SKM-1 (cell line): ENCODE results near the gene PARN.
"Not testable (repeated sequence)": the region's sequence is repeated elsewhere in the genome, so short reads cannot be mapped to it uniquely, and the experiment has no call there.

ENCODE experiments used
- DNase-seq: peaks from one replicate; lab custom pipeline; 2025; ENCODE audit not compliant: unreplicated experiment; lab: John Stamatoyannopoulos, UW

Gene PARN

GRCh38 chr16:14634389-14634725, 4.3 kb upstream of the PARN start:
- DNase-seq: no peak

- DNase-seq: peak; percentile 89
Observed at GRCh38 chr16:14632693-14633569, 2.9 kb upstream of the PARN start, which contains the start of gene BFAR. BFAR (plus strand) TSS chr16:14632951; CDS start chr16:14644347, 11,396 bp downstream.

- not testable (repeated sequence) for DNase-seq
Observed at GRCh38 chr16:14630620-14631330, 715 bp upstream of the PARN start.

- DNase-seq: no peak
Observed at GRCh38 chr16:14629612-14629918, 495 bp downstream of the PARN start.

GRCh38 chr16:14628806-14629611, 1.1 kb downstream of the PARN start:
- DNase-seq: no peak

- DNase-seq: no peak
Observed at GRCh38 chr16:14627078-14627477, 3.0 kb downstream of the PARN start.

GRCh38 chr16:14618566-14618965, 11.5 kb downstream of the PARN start:
- DNase-seq: no peak

- DNase-seq: no peak
Observed at GRCh38 chr16:14616280-14616679, 13.8 kb downstream of the PARN start.

- no peak for DNase-seq
Observed at GRCh38 chr16:14613991-14614390, 16.1 kb downstream of the PARN start.

GRCh38 chr16:14611660-14612059, 18.4 kb downstream of the PARN start:
- DNase-seq: no peak

- no peak for DNase-seq
Observed at GRCh38 chr16:14609716-14610115, 20.3 kb downstream of the PARN start.

GRCh38 chr16:14608604-14609003, 21.5 kb downstream of the PARN start:
- DNase-seq: no peak

GRCh38 chr16:14608111-14608566, 21.9 kb downstream of the PARN start:
- DNase-seq: no peak

GRCh38 chr16:14606102-14606501, 24.0 kb downstream of the PARN start:
- DNase-seq: no peak

- no peak for DNase-seq
Observed at GRCh38 chr16:14602443-14602963, 27.6 kb downstream of the PARN start.

GRCh38 chr16:14600164-14600563, 29.9 kb downstream of the PARN start:
- no peak for DNase-seq

GRCh38 chr16:14586637-14587305, 43.3 kb downstream of the PARN start:
- DNase-seq: no peak

- DNase-seq: no peak
Observed at GRCh38 chr16:14585287-14585686, 44.8 kb downstream of the PARN start.

GRCh38 chr16:14580926-14581325, 49.1 kb downstream of the PARN start:
- DNase-seq: not testable (repeated sequence)

- no peak for DNase-seq
Observed at GRCh38 chr16:14579266-14579665, 50.8 kb downstream of the PARN start.

- no peak for DNase-seq
Observed at GRCh38 chr16:14576532-14576931, 53.5 kb downstream of the PARN start.
